Fibroblast of peridontal ligament (primary cell): ENCODE data around the gene CACYBP.

Experiments
- DNase-seq: peaks from one replicate; pipeline ENCODE4 v3.0.0-alpha.2; 2010; ENCODE audit errors: extremely low read depth

The CACYBP gene

GRCh38 chr1:174974711-174975119 is 25.0 kb upstream of the CACYBP start:
- no peak for DNase-seq

GRCh38 chr1:174975764-174976163 is 24.0 kb upstream of the CACYBP start:
- no peak for DNase-seq

- peak; percentile 54 for DNase-seq
Observed at GRCh38 chr1:174976436-174977108, 23.2 kb upstream of the CACYBP start.

GRCh38 chr1:174982971-174983689 is 16.6 kb upstream of the CACYBP start:
- peak; percentile 76 for DNase-seq

GRCh38 chr1:174984952-174985351 is 14.8 kb upstream of the CACYBP start:
- DNase-seq: no peak

- no peak for DNase-seq
Observed at GRCh38 chr1:174988539-174988938, 11.2 kb upstream of the CACYBP start.

GRCh38 chr1:174988986-174989385 is 10.8 kb upstream of the CACYBP start:
- DNase-seq: no peak

GRCh38 chr1:174989536-174990220 is 10.1 kb upstream of the CACYBP start:
- DNase-seq: peak; percentile 54

- peak; percentile 83 for DNase-seq
Observed at GRCh38 chr1:174990382-174990999, 9.3 kb upstream of the CACYBP start.

GRCh38 chr1:174991473-174991872 is 8.3 kb upstream of the CACYBP start:
- no peak for DNase-seq

- DNase-seq: no peak
Observed at GRCh38 chr1:174995121-174995520, 4.6 kb upstream of the CACYBP start.

GRCh38 chr1:174995916-174996315 is 3.8 kb upstream of the CACYBP start:
- DNase-seq: no peak

- DNase-seq: no peak
Observed at GRCh38 chr1:174996476-174996875, 3.3 kb upstream of the CACYBP start.

GRCh38 chr1:174997041-174997440 is 2.7 kb upstream of the CACYBP start:
- DNase-seq: no peak

GRCh38 chr1:174998569-174999215 is 1.1 kb upstream of the CACYBP start:
- peak; percentile 62 for DNase-seq

- peak; percentile 100 for DNase-seq
Observed at GRCh38 chr1:174999216-174999935, 371 bp upstream of the CACYBP start.

GRCh38 chr1:175000697-175001187 is 995 bp downstream of the CACYBP start:
- no peak for DNase-seq

GRCh38 chr1:175002910-175003517 is 3.3 kb downstream of the CACYBP start:
- no peak for DNase-seq

- no peak for DNase-seq
Observed at GRCh38 chr1:175003521-175003920, 3.8 kb downstream of the CACYBP start.

- no peak for DNase-seq
Observed at GRCh38 chr1:175005085-175005783, 5.5 kb downstream of the CACYBP start.
